Ovary (tissue), 3 donors: Measurements from ENCODE around the gene BCKDK.

ENCODE experiments used
- CTCF ChIP-seq, 3 donors: fragments of 450-650 bp in 2 of 3; fragments of 200-600 bp in 1 of 3; IDR thresholded peaks; one replicate each; pipeline versions ENCODE4 v1.5.1 to v1.8.0; 2016 to 2022; ENCODE audit warnings: antibody characterized with exemption in 3 of 3, mild to moderate bottlenecking in 1 of 3
- POLR2A ChIP-seq: fragments of 450-650 bp; IDR thresholded peaks from one replicate; pipeline ENCODE4 v1.6.1; 2017; ENCODE audit warnings: antibody characterized with exemption, mild to moderate bottlenecking, moderate library complexity
- donor health status: DM: no; HTN: no; CAD: no.

- TF ChIP-seq CTCF (IDR thresholded peaks at IDR 0.05) = no peak
- TF ChIP-seq POLR2A = no peak
Observed at GRCh38 chr16:31127182-31127581, 19.0 kb downstream of the BCKDK start.
